IMR-90 (cell line): ENCODE measurements around the gene RUSF1. TPM values are rescaled to one million over a fixed set of nuclear protein-coding genes. Genes with fewer than 3 reads are reported as not detected.
A peak's percentile ranks its signal among the peaks of the same experiment; 100 is the strongest.

Experiments
- ATAC-seq: fragments of 200-7000 bp; cut with Tn5 transposase; 2 replicates; pipeline ENCODE4 v1.9.1; 2020; ENCODE audit warnings: low read depth, mild to moderate bottlenecking, moderate library complexity
- BruUV-seq: library from RNA; stranded (reverse); fragments of 400-500 nt; replicated peaks from 2 replicates; lab custom pipeline; 2021; lab: Mats Ljungman, UMichigan
- CTCF ChIA-PET: fragments of 300-600 bp; formaldehyde crosslinking; extraction: SDS; loops from one replicate; lab custom pipeline; 2021; ENCODE audit warnings: antibody characterized with exemption; lab: Yijun Ruan, JAX
- POLR2A ChIA-PET: fragments of 300-600 bp; sonication (Branson Sonifier 250); formaldehyde crosslinking; loops from one replicate; lab custom pipeline; 2022; ENCODE audit warnings: antibody characterized with exemption; ENCODE audit not compliant: unreplicated experiment; lab: Charles Lee
- DNase-seq: peaks from one replicate; pipeline ENCODE4 v3.0.0; 2013
- H2AFZ ChIP-seq: replicated peaks from 2 replicates; pipeline ENCODE3; 2013; ENCODE audit warnings: low read length, mild to moderate bottlenecking; ENCODE audit not compliant: poor library complexity
- H2AK5ac ChIP-seq: 2 replicates; pipeline ENCODE4 v1.6.1; 2013; ENCODE audit warnings: low read depth, low read length, inconsistent platforms
- H2AK9ac ChIP-seq: replicated peaks from 2 replicates; pipeline ENCODE3; 2013; ENCODE audit warnings: mild to moderate bottlenecking, low read depth, low read length, moderate library complexity; ENCODE audit not compliant: poor library complexity
- H2BK120ac ChIP-seq: 2 replicates; pipeline ENCODE4 v1.6.1; 2013; ENCODE audit warnings: low read depth, low read length, inconsistent platforms
- H2BK15ac ChIP-seq: 3 replicates; pipeline ENCODE4 v1.6.1; 2013; ENCODE audit warnings: low read depth, low read length, inconsistent platforms
- H2BK20ac ChIP-seq: 2 replicates; pipeline ENCODE4 v1.6.1; 2013; ENCODE audit warnings: low read depth, mild to moderate bottlenecking, inconsistent platforms, low read length, moderate library complexity
- H2BK5ac ChIP-seq: 2 replicates; pipeline ENCODE4 v1.6.1; 2013; ENCODE audit warnings: mild to moderate bottlenecking, low read depth, low read length, inconsistent platforms; ENCODE audit not compliant: poor library complexity, severe bottlenecking
- H3K14ac ChIP-seq: replicated peaks from 2 replicates; pipeline ENCODE4 v1.6.1; 2013; ENCODE audit warnings: low read depth, low read length, inconsistent platforms
- H3K18ac ChIP-seq: 2 replicates; pipeline ENCODE4 v1.6.1; 2013; ENCODE audit warnings: low read depth, low read length, control low read depth
- H3K23ac ChIP-seq: 2 replicates; pipeline ENCODE4 v1.6.1; 2013; ENCODE audit warnings: low read depth, low read length, inconsistent platforms
- H3K27ac ChIP-seq: 2 replicates; pipeline ENCODE4 v1.5.1; 2013; ENCODE audit warnings: mild to moderate bottlenecking, control low read depth, low read length; ENCODE audit not compliant: insufficient read depth
- H3K27me3 ChIP-seq: 2 replicates; pipeline ENCODE4 v1.6.1; 2013; ENCODE audit warnings: low read length; ENCODE audit not compliant: control insufficient read depth, insufficient read depth
- H3K36me3 ChIP-seq: 2 replicates; pipeline ENCODE4 v1.6.1; 2013; ENCODE audit warnings: low read length, mixed read lengths; ENCODE audit not compliant: control insufficient read depth, insufficient read depth
- H3K4ac ChIP-seq: 2 replicates; pipeline ENCODE4 v1.6.1; 2013; ENCODE audit warnings: low read depth, low read length, inconsistent platforms
- H3K4me1 ChIP-seq: 2 replicates; pipeline ENCODE4 v1.6.1; 2013; ENCODE audit warnings: low read length, mixed read lengths; ENCODE audit not compliant: control insufficient read depth, insufficient read depth
- H3K4me2 ChIP-seq: 2 replicates; pipeline ENCODE4 v1.6.1; 2013; ENCODE audit warnings: low read depth, mild to moderate bottlenecking, control low read depth, low read length, moderate library complexity
- H3K4me3 ChIP-seq: 2 replicates; pipeline ENCODE4 v1.5.1; 2013; ENCODE audit warnings: low read depth, mild to moderate bottlenecking, control low read depth, low read length, moderate library complexity; ENCODE audit not compliant: insufficient read depth
- H3K56ac ChIP-seq: 2 replicates; pipeline ENCODE4 v1.6.1; 2013; ENCODE audit warnings: low read length, inconsistent platforms; ENCODE audit not compliant: insufficient read depth; ENCODE audit errors: extremely low read depth
- H3K79me1 ChIP-seq, 2 experiments: 2 replicates each; pipeline ENCODE4 v1.6.1; 2013; ENCODE audit warnings: low read length in 2 of 2, inconsistent platforms in 1 of 2, low read depth in 1 of 2
- H3K9ac ChIP-seq: 2 replicates; pipeline ENCODE4 v1.6.1; 2013; ENCODE audit warnings: low read depth, low read length, control low read depth
- H3K9me1 ChIP-seq: 2 replicates; pipeline ENCODE4 v1.6.1; 2013; ENCODE audit warnings: low read length, inconsistent platforms; ENCODE audit not compliant: insufficient read depth
- H3K9me3 ChIP-seq: 2 replicates; pipeline ENCODE4 v1.6.1; 2013; ENCODE audit warnings: low read length; ENCODE audit not compliant: control insufficient read depth, insufficient read depth
- H4K20me1 ChIP-seq: 2 replicates; pipeline ENCODE4 v1.6.1; 2013; ENCODE audit warnings: low read length, inconsistent platforms; ENCODE audit not compliant: insufficient read depth
- H4K5ac ChIP-seq: 2 replicates; pipeline ENCODE4 v1.6.1; 2013; ENCODE audit warnings: mild to moderate bottlenecking, low read depth, low read length, control low read depth
- H4K8ac ChIP-seq, 2 experiments: 2 replicates each; pipeline ENCODE4 v1.6.1; 2013; ENCODE audit warnings: low read depth in 2 of 2, low read length in 2 of 2, control low read depth in 1 of 2, inconsistent platforms in 1 of 2
- H4K91ac ChIP-seq: 2 replicates; pipeline ENCODE4 v1.6.1; 2013; ENCODE audit warnings: low read depth, low read length, inconsistent platforms; ENCODE audit not compliant: insufficient read depth
- BHLHE40 ChIP-seq: fragments of 150-350 bp; IDR thresholded peaks from 2 replicates; pipeline ENCODE4 v1.6.1; 2016; ENCODE audit warnings: mild to moderate bottlenecking, low read depth, low read length
- CEBPB ChIP-seq: IDR thresholded peaks from 2 replicates; pipeline ENCODE4 v1.6.1; 2012; ENCODE audit warnings: low read depth, low read length, improper control_type of control experiment
- CHD1 ChIP-seq: IDR thresholded peaks from 2 replicates; pipeline ENCODE4 v1.6.1; 2012; ENCODE audit warnings: low read depth, low read length, improper control_type of control experiment
- FOS ChIP-seq: fragments of 150-350 bp; IDR thresholded peaks from 2 replicates; pipeline ENCODE4 v1.6.1; 2016; ENCODE audit warnings: low read depth, low read length
- MAFK ChIP-seq: IDR thresholded peaks from 2 replicates; pipeline ENCODE4 v1.6.1; 2012; ENCODE audit warnings: low read depth, low read length, improper control_type of control experiment
- MAZ ChIP-seq: IDR thresholded peaks from 2 replicates; pipeline ENCODE4 v1.6.1; 2012; ENCODE audit warnings: low read depth, mild to moderate bottlenecking, low read length, improper control_type of control experiment, moderate library complexity, borderline replicate concordance
- MXI1 ChIP-seq: IDR thresholded peaks from 2 replicates; pipeline ENCODE4 v1.6.1; 2012; ENCODE audit warnings: low read depth, mild to moderate bottlenecking, low read length, moderate library complexity, borderline replicate concordance
- NFE2L2 ChIP-seq: fragments of 150-350 bp; IDR thresholded peaks from 2 replicates; pipeline ENCODE4 v1.6.1; 2016; ENCODE audit warnings: low read depth, mild to moderate bottlenecking, low read length
- POLR2A ChIP-seq: IDR thresholded peaks from 2 replicates; pipeline ENCODE4 v1.6.1; 2012; ENCODE audit warnings: mild to moderate bottlenecking, low read depth, low read length
- RAD21 ChIP-seq: IDR thresholded peaks from 2 replicates; pipeline ENCODE4 v1.6.1; 2012; ENCODE audit warnings: low read length, improper control_type of control experiment
- RFX5 ChIP-seq: IDR thresholded peaks from 2 replicates; pipeline ENCODE4 v1.8.0; 2012; ENCODE audit warnings: low read depth, mild to moderate bottlenecking, low read length, moderate library complexity
- SMC3 ChIP-seq: fragments of 150-350 bp; IDR thresholded peaks from 2 replicates; pipeline ENCODE4 v1.6.1; 2016; ENCODE audit warnings: low read depth, mild to moderate bottlenecking, antibody characterized with exemption, low read length, moderate library complexity
- WGBS, 2 experiments: methylation state at CpG; one replicate each; pipeline versions ENCODE4 v1.1.5 to v1.1.7; 2013; ENCODE audit warnings: missing lambda C conversion rate in 2 of 2; ENCODE audit not compliant: insufficient read length in 1 of 2; ENCODE audit errors: extremely low coverage in 2 of 2; 5-methylcytosine and 5-hydroxymethylcytosine counted together
- dilution Hi-C: fragments of 300-500 bp; cut with HindIII; formaldehyde crosslinking; loops from one replicate; pipeline ENCODE4 v1.14.3; 2018; ENCODE audit warnings: low sequenced_read_pairs; ENCODE audit not compliant: unreplicated experiment
- in situ Hi-C: fragments of 300-500 bp; cut with MboI; formaldehyde crosslinking; loops from 3 replicates; pipeline ENCODE4 v1.14.3; 2019; ENCODE audit warnings: low sequenced_read_pairs, inconsistent platforms, mixed read lengths
- intact Hi-C: fragments of 100-400 bp; cut with micrococcal nuclease; formaldehyde crosslinking; loops from 2 replicates; pipeline ENCODE4 v1.10.0; 2022
- polyA plus RNA-seq, 3 experiments: library from polyadenylated mRNA; depleted of rRNA; stranded (reverse); fragments of >200 nt; gene quantifications; 2 replicates each; pipeline ENCODE4 v1.2.3, GENCODE V29; 2012; ENCODE audit warnings: low replicate concordance in 1 of 3
- total RNA-seq: library from RNA; depleted of rRNA; stranded (reverse); fragments of >200 nt; gene quantifications from 2 replicates; pipeline ENCODE4 v1.2.3, GENCODE V29; 2012
- TF ChIP-seq, protein P1 (sequence below): conservative IDR thresholded peaks from 2 replicates; pipeline ENCODE4 v1.5.1; 2012; ENCODE audit warnings: mild to moderate bottlenecking, low read depth, low read length, improper control_type of control experiment
- TF ChIP-seq, protein P2 (sequence below): fragments of 150-350 bp; IDR thresholded peaks from 2 replicates; pipeline ENCODE4 v1.6.1; 2017; ENCODE audit warnings: mild to moderate bottlenecking, antibody characterized with exemption, low read length, low read depth
- TF ChIP-seq, protein P3 (sequence below): fragments of 150-350 bp; IDR thresholded peaks from 2 replicates; pipeline ENCODE4 v1.6.1; 2016; ENCODE audit warnings: low read depth, mild to moderate bottlenecking, low read length, moderate library complexity, borderline replicate concordance

The RUSF1 gene
- total and polyA plus RNA-seq, 2 of the 4 experiments (the other 2 are of a cell fraction) = 22.9 to 65.0 TPM

DNA sequence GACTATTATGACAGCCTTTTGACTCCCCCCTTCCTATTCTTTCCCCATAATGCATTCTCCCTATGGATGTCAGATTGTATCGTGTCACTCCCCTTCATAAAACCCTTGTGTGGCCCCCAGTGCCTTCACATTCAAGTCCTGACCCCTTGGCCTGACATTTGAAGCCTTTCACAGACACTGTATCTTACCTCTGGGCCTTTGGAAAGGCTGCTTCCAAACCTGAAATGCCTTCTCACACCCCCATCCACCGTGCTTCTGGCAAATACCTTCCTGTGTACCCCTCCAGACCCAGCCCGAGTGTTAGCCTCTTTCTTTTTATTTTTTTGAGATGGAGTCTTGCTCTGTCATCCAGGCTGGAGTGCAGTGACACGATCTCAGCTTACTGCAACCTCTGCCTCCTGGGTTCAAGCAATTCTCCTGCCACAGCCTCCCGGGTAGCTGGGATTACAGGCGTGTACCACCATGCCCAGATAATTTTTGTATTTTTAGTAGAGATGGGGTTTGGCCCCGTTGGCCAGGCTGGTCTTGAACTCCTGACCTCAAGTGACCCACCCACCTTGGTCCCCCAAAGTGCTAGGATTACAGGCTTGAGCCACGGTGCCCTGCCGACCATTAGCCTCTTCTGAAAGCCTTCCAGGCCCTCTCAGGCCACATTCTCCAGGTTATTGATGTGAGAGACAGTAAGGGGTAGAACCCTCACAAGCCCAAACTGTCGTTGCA is 46.8 kb downstream of the RUSF1 start:
- no peak overlapping the region for H3K23ac ChIP-seq
- in situ Hi-C loops = loop anchor here (10.0 to 25.0 kb wide), 2 partner anchors 387 to 401 kb away; partner anchors contain the start of genes ZNF267, ZNF646 and ZNF668
- POLR2A ChIA-PET = interaction anchor here (0.5 to 2.5 kb wide), 2 partner anchors 10 to 27 kb away, joined by 6 to 16 read pairs; partner anchors contain the start of gene TGFB1I1
- no peak overlapping the region for H4K91ac ChIP-seq
- no peak overlapping the region for H4K8ac ChIP-seq
- no peak overlapping the region for H2AK5ac ChIP-seq
- no peak overlapping the region for H3K9ac ChIP-seq
- H3K9me3 ChIP-seq = no peaks in the 10 kb centered on the region
- no peak for DNase-seq
- H3K4ac ChIP-seq = peak overlapping the region; percentile 21; the same call in 1 of the 2 replicates
- dilution Hi-C loops = no loop called here
- no peak overlapping the region for H2BK120ac ChIP-seq
- no peaks in the 10 kb centered on the region for H3K27me3 ChIP-seq
- H3K27ac ChIP-seq = no peak overlapping the region
- no TSS peak for BruUV-seq
- no peak overlapping the region for H3K4me2 ChIP-seq
- H2BK20ac ChIP-seq = no peak overlapping the region
- no peak overlapping the region for H3K4me3 ChIP-seq
- H2BK5ac ChIP-seq = no peak overlapping the region
- H3K36me3 ChIP-seq = peaks cover 21% of the 10 kb centered on the region
- intact Hi-C loops = no loop called here
- H2AFZ ChIP-seq = no peak overlapping the region
- H3K9me1 ChIP-seq = peaks cover 9% of the 10 kb centered on the region; the same call in 1 of the 2 replicates
- CTCF ChIA-PET = interaction anchor here (1.7 to 1.8 kb wide), 2 partner anchors 10 to 12 kb away, joined by 7 read pairs; no protein-coding TSS in a partner anchor
- no peak overlapping the region for H2BK15ac ChIP-seq
- no peak for ATAC-seq
- H3K79me1 ChIP-seq = peaks cover 11 to 37% of the 10 kb centered on the region in 2 experiments
- peaks cover 7% of the 10 kb centered on the region for H3K4me1 ChIP-seq
- H3K14ac ChIP-seq = no peak overlapping the region
- 88% methylated on average over 3 of the region's 10 CpGs; no CpG with 5 or more reads in 1 of the 2 experiments for WGBS, 2 experiments
- peaks cover 20% of the 10 kb centered on the region for H4K20me1 ChIP-seq
- no peak overlapping the region for H3K56ac ChIP-seq
- H2AK9ac ChIP-seq = peak overlapping the region; percentile 81
- no peak overlapping the region for H3K18ac ChIP-seq
- no peak overlapping the region for H4K5ac ChIP-seq
- TF ChIP-seq RAD21 (no peak), CHD1 (no peak), BHLHE40 (no peak), FOS (no peak), SMC3 (no peak), CEBPB (no peak), RFX5 (no peak), NFE2L2 (no peak), MAFK (no peak), MXI1 (no peak), MAZ (no peak), POLR2A (no peak)
- TF ChIP-seq, protein P1, sequence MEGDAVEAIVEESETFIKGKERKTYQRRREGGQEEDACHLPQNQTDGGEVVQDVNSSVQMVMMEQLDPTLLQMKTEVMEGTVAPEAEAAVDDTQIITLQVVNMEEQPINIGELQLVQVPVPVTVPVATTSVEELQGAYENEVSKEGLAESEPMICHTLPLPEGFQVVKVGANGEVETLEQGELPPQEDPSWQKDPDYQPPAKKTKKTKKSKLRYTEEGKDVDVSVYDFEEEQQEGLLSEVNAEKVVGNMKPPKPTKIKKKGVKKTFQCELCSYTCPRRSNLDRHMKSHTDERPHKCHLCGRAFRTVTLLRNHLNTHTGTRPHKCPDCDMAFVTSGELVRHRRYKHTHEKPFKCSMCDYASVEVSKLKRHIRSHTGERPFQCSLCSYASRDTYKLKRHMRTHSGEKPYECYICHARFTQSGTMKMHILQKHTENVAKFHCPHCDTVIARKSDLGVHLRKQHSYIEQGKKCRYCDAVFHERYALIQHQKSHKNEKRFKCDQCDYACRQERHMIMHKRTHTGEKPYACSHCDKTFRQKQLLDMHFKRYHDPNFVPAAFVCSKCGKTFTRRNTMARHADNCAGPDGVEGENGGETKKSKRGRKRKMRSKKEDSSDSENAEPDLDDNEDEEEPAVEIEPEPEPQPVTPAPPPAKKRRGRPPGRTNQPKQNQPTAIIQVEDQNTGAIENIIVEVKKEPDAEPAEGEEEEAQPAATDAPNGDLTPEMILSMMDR = no peak
- TF ChIP-seq, protein P2, sequence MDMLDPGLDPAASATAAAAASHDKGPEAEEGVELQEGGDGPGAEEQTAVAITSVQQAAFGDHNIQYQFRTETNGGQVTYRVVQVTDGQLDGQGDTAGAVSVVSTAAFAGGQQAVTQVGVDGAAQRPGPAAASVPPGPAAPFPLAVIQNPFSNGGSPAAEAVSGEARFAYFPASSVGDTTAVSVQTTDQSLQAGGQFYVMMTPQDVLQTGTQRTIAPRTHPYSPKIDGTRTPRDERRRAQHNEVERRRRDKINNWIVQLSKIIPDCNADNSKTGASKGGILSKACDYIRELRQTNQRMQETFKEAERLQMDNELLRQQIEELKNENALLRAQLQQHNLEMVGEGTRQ = no peak
- TF ChIP-seq, protein P3, sequence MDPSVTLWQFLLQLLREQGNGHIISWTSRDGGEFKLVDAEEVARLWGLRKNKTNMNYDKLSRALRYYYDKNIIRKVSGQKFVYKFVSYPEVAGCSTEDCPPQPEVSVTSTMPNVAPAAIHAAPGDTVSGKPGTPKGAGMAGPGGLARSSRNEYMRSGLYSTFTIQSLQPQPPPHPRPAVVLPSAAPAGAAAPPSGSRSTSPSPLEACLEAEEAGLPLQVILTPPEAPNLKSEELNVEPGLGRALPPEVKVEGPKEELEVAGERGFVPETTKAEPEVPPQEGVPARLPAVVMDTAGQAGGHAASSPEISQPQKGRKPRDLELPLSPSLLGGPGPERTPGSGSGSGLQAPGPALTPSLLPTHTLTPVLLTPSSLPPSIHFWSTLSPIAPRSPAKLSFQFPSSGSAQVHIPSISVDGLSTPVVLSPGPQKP = no peak
